Measurements from ENCODE around the gene VAV3.

The VAV3 gene

DNA sequence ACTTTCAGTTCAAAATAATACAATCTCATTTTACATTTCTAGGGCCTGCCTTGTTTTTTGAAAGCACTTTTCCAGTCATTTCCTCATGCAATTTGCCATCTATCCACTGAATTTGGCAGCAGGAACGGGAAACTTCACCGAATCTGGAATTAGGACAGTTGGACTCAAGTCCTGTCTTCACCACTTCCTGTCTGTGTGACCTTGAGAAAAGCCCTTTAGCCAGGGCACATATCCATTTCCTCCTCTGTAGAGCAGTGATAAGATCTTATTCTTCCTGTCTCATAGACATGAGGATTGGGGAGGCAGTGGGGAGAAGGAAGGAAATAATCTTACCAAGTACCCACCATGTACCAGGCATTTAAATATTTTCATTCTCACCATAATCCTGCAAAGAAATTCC is 12.0 kb downstream of the VAV3 start:
- H3K9ac ChIP-seq = no peak overlapping the region
- H3K4me3 ChIP-seq = no peak overlapping the region
- H3K27me3 ChIP-seq = no peaks in the 10 kb centered on the region
- no peak for TF ChIP-seq Cebpa-rat (IDR thresholded peaks at IDR 0.05)
- peaks cover 95% of the 10 kb centered on the region for H4K20me1 ChIP-seq
- H3K9me3 ChIP-seq = no peaks in the 10 kb centered on the region
- peaks cover 4% of the 10 kb centered on the region; the same call in 1 of the 2 replicates for H3K36me3 ChIP-seq
- peak overlapping the region; percentile 23; the same call in 1 of the 2 replicates for H3K4me2 ChIP-seq
- no peak overlapping the region for H3K27ac ChIP-seq
- H3K4me1 ChIP-seq = peaks cover 79% of the 10 kb centered on the region

DNA sequence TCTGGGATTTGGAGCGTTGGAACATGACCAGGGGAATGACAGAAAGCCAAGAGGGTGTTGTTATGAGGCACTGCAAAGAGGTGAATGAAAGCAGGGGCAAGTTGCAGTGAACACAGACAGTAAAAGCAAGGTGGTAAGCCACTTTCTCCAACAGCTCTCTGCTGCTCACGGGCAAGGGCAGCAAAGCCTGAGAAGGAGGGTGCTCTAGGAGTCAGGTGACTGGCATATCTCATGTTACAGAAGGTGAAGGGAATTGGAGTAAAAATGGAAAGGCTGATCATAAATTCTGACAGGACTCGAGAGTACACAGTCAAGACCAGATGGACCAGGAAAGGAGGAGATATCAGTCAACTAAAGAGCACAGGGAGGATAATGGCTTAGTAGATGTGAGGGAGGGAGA is 14.5 kb downstream of the VAV3 start:
- H3K4me2 ChIP-seq = peak overlapping the region; percentile 22
- no peaks in the 10 kb centered on the region for H3K27me3 ChIP-seq
- no peak overlapping the region for H3K27ac ChIP-seq

GRCh38 chr1:107949467-107950253 is 15.3 kb downstream of the VAV3 start:
- H3K36me3 ChIP-seq = peaks cover 12% of the 10 kb centered on the region
- no peak overlapping the region for H3K27ac ChIP-seq
- H3K27me3 ChIP-seq = no peaks in the 10 kb centered on the region
- H4K20me1 ChIP-seq = peaks cover 93% of the 10 kb centered on the region
- H3K4me3 ChIP-seq = no peak overlapping the region
- H3K9ac ChIP-seq = no peak overlapping the region
- H3K4me1 ChIP-seq = peaks cover 45% of the 10 kb centered on the region
- peaks cover 6% of the 10 kb centered on the region; the same call in 1 of the 2 replicates for H3K9me3 ChIP-seq
- no peak for TF ChIP-seq Cebpa-rat (IDR thresholded peaks at IDR 0.05)
- H3K4me2 ChIP-seq = peak overlapping the region; percentile 22

More for the DNA sequence above, 14.5 kb downstream of the VAV3 start:
- Histone ChIP-seq H3K36me3 (peaks cover 8% of the 10 kb centered on the region; the same call in 1 of the 2 replicates), H3K9me3 (peaks cover 6% of the 10 kb centered on the region; the same call in 1 of the 2 replicates), H3K4me3 (no peak overlapping the region), H3K9ac (no peak overlapping the region), H3K4me1 (peaks cover 53% of the 10 kb centered on the region), H4K20me1 (peaks cover 93% of the 10 kb centered on the region)
- no peak for TF ChIP-seq Cebpa-rat (IDR thresholded peaks at IDR 0.05)

DNA sequence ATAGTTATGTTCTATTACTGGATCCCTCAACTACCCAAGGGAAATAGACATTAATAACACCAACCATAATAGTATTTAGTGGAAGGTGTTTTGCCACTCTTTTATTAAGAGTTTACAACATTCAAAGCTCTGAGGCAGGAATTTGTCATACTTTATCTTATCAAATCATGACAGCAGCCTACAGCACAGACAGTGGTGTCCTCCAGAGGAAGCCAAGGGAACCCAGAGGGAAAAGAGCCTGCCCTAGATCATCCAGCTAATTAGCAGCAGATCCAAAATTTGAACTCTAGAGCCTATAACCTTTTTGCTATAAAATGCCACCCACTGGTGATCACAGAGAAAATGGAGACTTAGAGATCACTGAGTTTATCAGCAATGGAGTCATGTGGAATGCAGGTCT is 18.2 kb downstream of the VAV3 start:
- peaks cover 25% of the 10 kb centered on the region for H3K36me3 ChIP-seq
- H3K27ac ChIP-seq = no peak overlapping the region
- H3K4me1 ChIP-seq = peaks cover 31% of the 10 kb centered on the region
- H3K4me3 ChIP-seq = no peak overlapping the region
- no peak for TF ChIP-seq Cebpa-rat (IDR thresholded peaks at IDR 0.05)
- H3K9me3 ChIP-seq = peaks cover 6% of the 10 kb centered on the region; the same call in 1 of the 2 replicates
- no peak overlapping the region for H3K9ac ChIP-seq
- H4K20me1 ChIP-seq = peaks cover 91% of the 10 kb centered on the region
- no peaks in the 10 kb centered on the region for H3K27me3 ChIP-seq
- H3K4me2 ChIP-seq = no peak overlapping the region

GRCh38 chr1:107943694-107944093 is 21.3 kb downstream of the VAV3 start:
- peaks cover 91% of the 10 kb centered on the region for H4K20me1 ChIP-seq
- no peak overlapping the region for H3K9ac ChIP-seq
- H3K4me2 ChIP-seq = peak overlapping the region; percentile 20; the same call in 1 of the 2 replicates

GRCh38 chr1:107942814-107943213 is 22.2 kb downstream of the VAV3 start:
- Histone ChIP-seq H3K27me3 (no peaks in the 10 kb centered on the region), H3K4me3 (no peak overlapping the region), H3K4me1 (peaks cover 22% of the 10 kb centered on the region; the same call in 1 of the 2 replicates), H3K4me2 (no peak overlapping the region), H3K27ac (no peak overlapping the region), H3K9ac (no peak overlapping the region), H3K36me3 (peaks cover 56% of the 10 kb centered on the region), H3K9me3 (peaks cover 6% of the 10 kb centered on the region; the same call in 1 of the 2 replicates), H4K20me1 (peaks cover 93% of the 10 kb centered on the region)
- no peak for TF ChIP-seq Cebpa-rat (IDR thresholded peaks at IDR 0.05)

More at GRCh38 chr1:107943694-107944093, 21.3 kb downstream of the VAV3 start:
- H3K9me3 ChIP-seq = peaks cover 6% of the 10 kb centered on the region; the same call in 1 of the 2 replicates
- H3K36me3 ChIP-seq = peaks cover 52% of the 10 kb centered on the region
- H3K4me3 ChIP-seq = no peak overlapping the region
- peaks cover 16% of the 10 kb centered on the region; the same call in 1 of the 2 replicates for H3K4me1 ChIP-seq
- H3K27me3 ChIP-seq = no peaks in the 10 kb centered on the region
- H3K27ac ChIP-seq = no peak overlapping the region
- no peak for TF ChIP-seq Cebpa-rat (IDR thresholded peaks at IDR 0.05)

DNA sequence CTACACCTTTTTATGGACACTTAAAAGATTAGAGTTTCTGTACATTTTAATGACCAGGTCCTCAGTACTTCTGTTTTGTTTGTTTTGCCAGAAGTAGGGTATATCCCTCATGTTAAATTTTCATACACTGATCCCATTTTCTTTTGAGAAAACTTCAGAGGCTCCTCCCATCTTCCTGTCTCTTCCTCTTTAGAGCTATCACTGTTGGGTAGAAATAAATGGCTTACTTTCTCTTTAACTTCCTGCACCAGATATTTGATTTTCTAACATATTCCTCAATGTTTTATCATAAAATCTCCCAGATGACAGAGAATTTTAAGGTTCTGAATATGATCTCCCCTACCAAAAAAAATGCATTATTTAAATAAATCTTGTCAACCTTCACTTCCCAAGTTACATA is 23.4 kb downstream of the VAV3 start:
- no peaks in the 10 kb centered on the region for H3K27me3 ChIP-seq
- H3K27ac ChIP-seq = no peak overlapping the region
- H3K4me2 ChIP-seq = no peak overlapping the region
- H3K9me3 ChIP-seq = peaks cover 6% of the 10 kb centered on the region; the same call in 1 of the 2 replicates
- TF ChIP-seq Cebpa-rat (IDR thresholded peaks at IDR 0.05) = no peak
- peaks cover 93% of the 10 kb centered on the region for H4K20me1 ChIP-seq
- peaks cover 60% of the 10 kb centered on the region for H3K36me3 ChIP-seq
- H3K9ac ChIP-seq = no peak overlapping the region
- H3K4me3 ChIP-seq = no peak overlapping the region
- H3K4me1 ChIP-seq = peaks cover 35% of the 10 kb centered on the region

GRCh38 chr1:107941123-107941522 is 23.9 kb downstream of the VAV3 start:
- Histone ChIP-seq H3K9me3 (peaks cover 6% of the 10 kb centered on the region; the same call in 1 of the 2 replicates), H3K36me3 (peaks cover 61% of the 10 kb centered on the region), H3K27me3 (no peaks in the 10 kb centered on the region), H3K4me3 (no peak overlapping the region), H3K4me1 (peaks cover 39% of the 10 kb centered on the region), H4K20me1 (peaks cover 93% of the 10 kb centered on the region), H3K9ac (no peak overlapping the region), H3K4me2 (no peak overlapping the region), H3K27ac (no peak overlapping the region)
- no peak for TF ChIP-seq Cebpa-rat (IDR thresholded peaks at IDR 0.05)

DNA sequence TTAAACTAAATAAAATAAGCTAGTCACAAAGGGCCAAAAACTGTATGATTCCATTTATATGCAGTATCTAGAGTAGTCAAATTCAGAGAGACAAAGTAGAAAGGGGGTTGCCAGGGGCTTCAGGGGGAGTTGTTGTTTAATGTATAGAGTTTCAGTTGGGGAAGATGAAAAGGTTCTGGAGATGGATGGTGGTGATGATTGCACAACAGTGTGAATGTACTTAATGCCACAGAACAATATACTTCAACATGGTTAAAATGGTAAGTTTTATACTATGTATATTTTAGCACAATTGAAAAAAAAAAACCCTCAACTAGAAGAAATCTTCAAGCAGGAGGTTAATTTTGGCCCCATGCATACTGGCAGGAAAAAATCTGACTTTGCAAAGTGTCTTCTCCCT is 24.3 kb downstream of the VAV3 start:
- H3K27me3 ChIP-seq = no peaks in the 10 kb centered on the region
- H3K4me2 ChIP-seq = no peak overlapping the region
- no peak overlapping the region for H3K27ac ChIP-seq
- H3K36me3 ChIP-seq = peaks cover 56% of the 10 kb centered on the region
- H4K20me1 ChIP-seq = peaks cover 93% of the 10 kb centered on the region
- H3K4me3 ChIP-seq = no peak overlapping the region
- TF ChIP-seq Cebpa-rat (IDR thresholded peaks at IDR 0.05) = no peak
- H3K9ac ChIP-seq = no peak overlapping the region
- H3K4me1 ChIP-seq = peaks cover 43% of the 10 kb centered on the region
- peaks cover 2% of the 10 kb centered on the region; the same call in 1 of the 2 replicates for H3K9me3 ChIP-seq

DNA sequence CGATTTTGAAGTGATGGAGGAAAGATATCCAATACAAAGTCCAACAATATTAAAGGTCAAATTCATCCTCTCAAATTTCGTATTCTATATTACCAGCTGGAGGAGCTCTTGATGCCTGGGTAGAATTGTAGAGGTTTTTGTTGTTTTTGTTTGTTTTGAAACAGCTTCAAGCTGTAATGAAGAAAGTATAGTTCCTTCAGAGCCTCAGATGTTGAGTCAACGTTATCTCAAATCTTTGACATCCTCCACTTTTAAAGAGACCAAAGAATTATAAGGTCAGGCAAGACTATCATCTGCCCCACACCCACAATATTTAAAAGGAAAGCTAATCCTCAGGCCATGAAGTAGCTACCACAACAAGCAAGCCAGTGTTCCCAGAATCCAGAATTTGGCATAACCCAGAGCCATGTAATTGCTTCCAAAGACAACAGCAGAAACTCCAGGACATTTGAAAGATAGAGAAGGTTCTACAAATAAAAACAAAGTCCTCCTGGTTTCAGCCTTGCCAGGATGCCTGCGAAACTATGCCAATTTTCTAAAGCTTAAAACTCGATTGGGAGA is 24.9 kb downstream of the VAV3 start:
- Histone ChIP-seq H3K9ac (no peak overlapping the region), H3K4me3 (no peak overlapping the region), H3K27me3 (no peaks in the 10 kb centered on the region), H3K36me3 (peaks cover 56% of the 10 kb centered on the region), H3K4me2 (no peak overlapping the region), H3K27ac (no peak overlapping the region), H3K4me1 (peaks cover 49% of the 10 kb centered on the region), H3K9me3 (no peaks in the 10 kb centered on the region), H4K20me1 (peaks cover 96% of the 10 kb centered on the region)
- TF ChIP-seq Cebpa-rat (IDR thresholded peaks at IDR 0.05) = no peak
